Sigmoid colon (tissue), 7 donors: ENCODE data around the gene FAM241A. TPM values are rescaled to one million over a fixed set of nuclear protein-coding genes. Genes with fewer than 3 reads are reported as not detected.
A peak's percentile ranks its signal among the peaks of the same experiment; 100 is the strongest.

Experiments
- DNase-seq: peaks from one replicate; pipeline ENCODE4 v3.0.0-alpha.2; 2019
- H3K27ac ChIP-seq, 4 donors: fragments of 200-600 bp; sonication (generic); one replicate each; pipeline ENCODE4 v1.5.1; 2016 to 2019; ENCODE audit warnings: mild to moderate bottlenecking in 1 of 4
- H3K27me3 ChIP-seq, 3 donors: fragments of 200-600 bp; sonication (generic); one replicate each; pipeline ENCODE4 v1.5.1; 2019; ENCODE audit warnings: mild to moderate bottlenecking in 1 of 3
- H3K36me3 ChIP-seq, 4 donors: fragments of 200-600 bp; sonication (generic); one replicate each; pipeline ENCODE4 v1.5.1; 2016 to 2019
- H3K4me1 ChIP-seq, 4 donors: fragments of 200-600 bp; sonication (generic); one replicate each; pipeline ENCODE4 v1.5.1; 2017 to 2019
- H3K4me3 ChIP-seq, 4 donors: fragments of 200-600 bp; sonication (generic); one replicate each; pipeline ENCODE4 v1.5.1; 2017 to 2019; ENCODE audit warnings: mild to moderate bottlenecking in 2 of 4, moderate library complexity in 1 of 4
- H3K9me3 ChIP-seq, 4 donors: fragments of 200-600 bp in 3 of 4; sonication (generic) in 3 of 4; one replicate each; pipeline versions ENCODE4 v1.5.1 to v1.6.1; 2013 to 2019
- CTCF ChIP-seq, 4 experiments: fragments of 450-650 bp in 3 of 4; fragments of 200-600 bp in 1 of 4; IDR thresholded peaks; one replicate each; pipeline ENCODE4 v1.5.1; 2016 to 2019; ENCODE audit warnings: antibody characterized with exemption in 4 of 4, mild to moderate bottlenecking in 3 of 4, moderate library complexity in 2 of 4
- EP300 ChIP-seq, 4 donors: sonication (generic); formaldehyde crosslinking; IDR thresholded peaks; one replicate each; pipeline ENCODE4 v1.6.1; 2017; ENCODE audit warnings: antibody characterized with exemption in 4 of 4
- POLR2A ChIP-seq, 2 donors: fragments of 450-650 bp; IDR thresholded peaks; one replicate each; pipeline ENCODE4 v1.6.1; 2016; ENCODE audit warnings: antibody characterized with exemption in 2 of 2, mild to moderate bottlenecking in 2 of 2, moderate library complexity in 2 of 2
- POLR2AphosphoS5 ChIP-seq, 4 donors: sonication (generic); formaldehyde crosslinking; IDR thresholded peaks; one replicate each; pipeline ENCODE4 v1.6.1; 2017; ENCODE audit warnings: antibody characterized with exemption in 4 of 4
- WGBS, 2 donors: extraction: QIAGEN DNeasy Blood & Tissue Kit; methylation state at CpG; one replicate each; pipeline ENCODE4 v1.1.7; 2013; 5-methylcytosine and 5-hydroxymethylcytosine counted together
- intact Hi-C: fragments of 100-400 bp; cut with DNase I; formaldehyde crosslinking; loops from one replicate; pipeline ENCODE4 v1.15.1; 2023
- polyA plus RNA-seq, 3 donors: library from polyadenylated mRNA; stranded (reverse); fragments of 200-250 nt; gene quantifications; one replicate each; pipeline ENCODE4 v1.2.3, GENCODE V29; 2013
- total RNA-seq, 4 donors: library from RNA; depleted of rRNA; stranded (reverse); fragments of >200 nt; gene quantifications; one replicate each; pipeline ENCODE4 v1.1.0, GENCODE V29; 2016
- donor health status: healthy with polysubstance abuse.
- donor health status: Bipolar disorder and iron deficiency.
- donor health status: healthy.

FAM241A gene
- total and polyA plus RNA-seq, 7 donors = 1.2 to 3.7 (median 2.8) TPM

DNA sequence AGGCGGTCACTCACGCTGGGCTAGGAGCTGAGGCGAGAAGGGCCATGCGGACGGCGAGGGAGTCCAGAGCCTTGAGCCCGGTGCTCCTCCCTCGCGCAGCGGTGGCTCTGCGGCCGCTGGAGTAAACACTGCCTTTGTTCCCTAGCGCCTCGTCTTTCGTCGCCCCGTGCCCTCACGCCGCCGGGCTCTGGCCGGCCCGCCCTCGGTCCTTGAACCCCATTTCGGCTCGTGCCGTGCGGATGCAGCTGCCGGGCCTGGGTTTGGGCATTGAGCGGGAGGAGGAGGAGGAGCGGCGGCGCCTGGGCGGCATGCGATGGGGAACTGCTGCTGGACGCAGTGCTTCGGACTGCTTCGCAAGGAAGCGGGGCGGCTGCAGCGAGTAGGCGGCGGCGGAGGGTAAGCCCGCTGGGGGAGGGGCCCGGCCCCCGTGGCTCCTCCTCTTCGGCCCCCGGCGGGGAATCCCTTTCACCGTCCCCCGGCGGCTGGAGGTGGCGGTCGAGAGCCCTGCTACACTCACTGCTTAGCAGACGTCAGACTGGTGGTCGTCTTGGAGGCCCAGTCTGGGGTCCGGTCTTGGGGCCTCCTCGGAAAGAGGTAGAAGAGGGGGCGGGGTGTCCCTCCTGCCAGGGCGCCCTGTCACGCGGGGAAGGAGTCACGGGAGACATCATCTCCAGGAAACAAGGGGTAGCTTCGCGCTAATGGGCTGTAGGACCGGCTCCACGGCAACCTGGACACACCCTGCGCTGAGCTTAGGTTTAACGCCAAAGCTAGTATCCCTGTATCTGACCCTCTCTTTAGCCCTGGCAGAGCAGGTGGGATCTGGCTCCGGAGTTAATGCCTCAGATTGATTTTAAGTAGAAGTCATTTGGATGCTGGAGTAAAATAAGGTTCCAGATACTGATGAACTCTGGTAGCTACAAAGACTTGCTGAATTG lies 86.8 kb downstream of the FAM241A start, which contains the start of gene AP1AR:
Gene AP1AR (plus strand): TSS at position 9 of the 935 bp plus-strand sequence. CDS start 305 bp downstream, at position 314.
- TF ChIP-seq POLR2A (IDR thresholded peaks at IDR 0.05) (peak; percentile 51 to 73), EP300 (IDR thresholded peaks at IDR 0.05) (no peak), CTCF (IDR thresholded peaks at IDR 0.05) (peak in 3 of 4 experiments; percentile 5 to 25 (median 17)), POLR2AphosphoS5 (IDR thresholded peaks at IDR 0.05) (peak; percentile 56 to 94 (median 91))
- intact Hi-C loops = loop anchor here (1.0 to 10.0 kb wide), 3 partner anchors 55 to 403 kb away; partner anchors contain the start of genes FAM241A, LARP7, TIFA and ZGRF1
- 0% methylated on average over 70 of the region's 70 CpGs for WGBS, 2 donors

DNA sequence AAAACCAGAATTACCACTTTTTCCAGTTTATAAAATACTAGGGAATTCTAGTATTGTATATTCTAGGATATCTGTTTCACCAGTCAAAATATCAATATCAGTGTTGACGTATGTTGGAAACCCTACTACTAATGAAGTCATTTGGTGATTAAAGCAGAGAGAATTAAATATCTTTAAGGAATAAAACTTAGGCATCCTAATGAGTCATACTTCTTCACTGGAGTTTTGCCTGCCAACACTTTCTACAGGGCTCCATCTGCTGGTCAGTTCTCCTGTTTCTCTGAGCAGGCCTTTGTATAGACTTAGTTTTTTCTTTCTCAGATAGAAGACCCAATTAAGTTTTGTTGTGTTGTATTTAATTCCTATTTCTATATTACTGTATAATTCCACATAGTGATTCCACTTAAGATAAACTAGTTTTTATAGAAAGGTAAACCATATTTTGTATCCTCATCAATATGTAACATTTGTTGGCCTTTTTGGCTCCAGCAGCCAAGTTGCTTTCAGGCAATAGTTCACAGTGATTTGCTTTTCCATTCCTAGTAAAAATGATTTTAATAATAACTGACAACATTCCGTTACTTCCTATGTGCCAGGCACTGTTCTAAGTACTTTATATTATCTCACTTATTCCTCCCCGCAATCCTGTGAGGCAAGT lies 89.8 kb downstream of the FAM241A start:
- Histone ChIP-seq H3K4me3 (no peak overlapping the region), H3K9me3 (no peaks in the 10 kb centered on the region), H3K36me3 (no peaks in the 10 kb centered on the region), H3K4me1 (peaks cover 0 to 26% (median 12%) of the 10 kb centered on the region in 4 donors), H3K27ac (no peak overlapping the region), H3K27me3 (no peaks in the 10 kb centered on the region)
- WGBS, 2 donors = 53 to 65% methylated on average over 3 of the region's 3 CpGs
- peak in 1 of 4 donors; percentile 28 for TF ChIP-seq POLR2AphosphoS5 (IDR thresholded peaks at IDR 0.05)
- no peak for TF ChIP-seq EP300 (IDR thresholded peaks at IDR 0.05)
- peak; percentile 55 to 73 (median 68) for TF ChIP-seq CTCF (IDR thresholded peaks at IDR 0.05)
- intact Hi-C loops = loop anchor here (1.0 to 10.0 kb wide), 3 partner anchors 52 to 400 kb away; partner anchors contain the start of genes LARP7, TIFA and ZGRF1
- peak; percentile 74 for DNase-seq

More for the DNA sequence above, 86.8 kb downstream of the FAM241A start, which contains the start of gene AP1AR:
- H3K4me3 ChIP-seq = peak within 1 kb of the TSS; percentile 77 to 97 (median 90)
- peak; percentile 92 for DNase-seq
- no peaks in the 10 kb centered on the region for H3K36me3 ChIP-seq
- no peaks in the 10 kb centered on the region for H3K27me3 ChIP-seq
- H3K27ac ChIP-seq = peak within 1 kb of the TSS; percentile 93 to 99 (median 97)
- peaks cover 0 to 26% (median 12%) of the 10 kb centered on the region in 4 donors for H3K4me1 ChIP-seq
- no peaks in the 10 kb centered on the region for H3K9me3 ChIP-seq

DNA sequence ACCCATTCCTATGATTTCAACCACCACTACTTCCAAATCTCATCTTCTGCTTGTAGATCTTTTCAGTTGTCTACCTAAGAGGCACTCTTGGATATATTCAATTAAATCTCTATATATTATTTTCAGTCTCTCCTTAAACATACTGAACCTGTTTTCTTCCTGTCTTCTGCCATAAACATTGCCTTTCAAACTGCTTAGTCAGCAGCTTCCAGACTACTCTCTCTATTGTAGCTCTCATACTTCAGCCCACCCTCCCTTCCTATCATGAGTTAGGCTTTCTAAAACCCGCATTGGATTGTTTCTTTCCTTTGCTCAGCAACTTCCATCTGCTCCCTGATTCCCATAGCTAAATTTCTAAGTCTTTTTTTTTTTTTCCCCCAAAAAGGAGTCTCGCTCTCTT lies 90.8 kb downstream of the FAM241A start:
- no peak overlapping the region for H3K4me3 ChIP-seq
- H3K36me3 ChIP-seq = no peaks in the 10 kb centered on the region
- TF ChIP-seq POLR2AphosphoS5 (IDR thresholded peaks at IDR 0.05) (no peak), CTCF (IDR thresholded peaks at IDR 0.05) (no peak), POLR2A (IDR thresholded peaks at IDR 0.05) (no peak), EP300 (IDR thresholded peaks at IDR 0.05) (no peak)
- no peak overlapping the region for H3K27ac ChIP-seq
- intact Hi-C loops = loop anchor here (10.0 kb wide), 1 partner anchor 399 kb away; the partner anchor contains the start of genes LARP7 and ZGRF1
- H3K27me3 ChIP-seq = no peaks in the 10 kb centered on the region
- no peaks in the 10 kb centered on the region for H3K9me3 ChIP-seq
- H3K4me1 ChIP-seq = peaks cover 0 to 28% (median 8%) of the 10 kb centered on the region in 4 donors
- no peak for DNase-seq
- 95 to 97% methylated on average over 2 of the region's 2 CpGs for WGBS, 2 donors

DNA sequence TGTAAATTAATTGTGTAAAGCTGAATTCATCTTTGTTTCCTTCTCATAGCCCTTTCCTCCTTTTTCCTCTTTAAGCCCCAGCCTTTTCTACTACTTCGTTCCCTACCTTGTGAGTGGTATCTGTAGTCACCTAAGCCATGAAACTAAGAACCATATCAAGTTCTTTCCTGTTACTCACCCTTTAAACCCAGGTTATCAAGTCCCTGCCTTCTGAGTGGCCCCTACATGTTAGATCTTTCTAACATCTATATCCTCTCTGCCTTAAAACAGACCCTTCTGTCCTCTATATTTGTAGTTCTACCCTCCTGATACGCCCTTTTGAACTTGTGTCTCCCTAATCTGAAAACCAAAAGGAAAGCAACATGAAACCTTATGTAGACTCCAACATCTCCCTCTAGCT lies 93.6 kb downstream of the FAM241A start:
- Histone ChIP-seq H3K4me3 (no peak overlapping the region), H3K9me3 (no peaks in the 10 kb centered on the region), H3K27ac (no peak overlapping the region), H3K4me1 (peaks cover 0 to 12% (median 2%) of the 10 kb centered on the region in 4 donors), H3K36me3 (no peaks in the 10 kb centered on the region), H3K27me3 (no peaks in the 10 kb centered on the region)
- DNase-seq = no peak
- WGBS, 2 donors = 96 to 97% methylated on average over 2 of the region's 2 CpGs
- TF ChIP-seq POLR2AphosphoS5 (IDR thresholded peaks at IDR 0.05) (no peak), POLR2A (IDR thresholded peaks at IDR 0.05) (no peak), EP300 (IDR thresholded peaks at IDR 0.05) (no peak), CTCF (IDR thresholded peaks at IDR 0.05) (no peak)
- intact Hi-C loops = loop anchor here (10.0 kb wide), 1 partner anchor 396 kb away; the partner anchor contains the start of genes LARP7 and ZGRF1

Other genes with a start within 250 kb of the FAM241A start
- gene AP1AR, start 86.3 kb downstream of the FAM241A start, total RNA-seq = 10 to 100 TPM in 3 of 4 donors, 1 to 10 TPM in 1; 6.9 to 20.7 (median 18.9) TPM
- gene AP1AR, start 86.3 kb downstream of the FAM241A start, polyA plus RNA-seq = 10 to 100 TPM; 16.8 to 36.3 (median 35.4) TPM
- 1 to 10 TPM; 1.1 to 7.9 (median 3.7) TPM for gene TIFA, start 140.4 kb downstream of the FAM241A start, total RNA-seq
- 10 to 100 TPM in 1 of 3 donors, 1 to 10 TPM in 2; 6.0 to 13.5 (median 8.8) TPM for gene TIFA, start 140.4 kb downstream of the FAM241A start, polyA plus RNA-seq
- gene ALPK1, start 151.9 kb downstream of the FAM241A start, total RNA-seq = 10 to 100 TPM; 12.1 to 27.4 (median 18.7) TPM
- 10 to 100 TPM in 1 of 3 donors, 1 to 10 TPM in 2; 4.2 to 10.2 (median 5.5) TPM for gene ALPK1, start 151.9 kb downstream of the FAM241A start, polyA plus RNA-seq